Endothelial cell of umbilical vein (primary cell): ENCODE data around the gene GYS1. TPM values are rescaled to one million over a fixed set of nuclear protein-coding genes. Genes with fewer than 3 reads are reported as not detected.

Experiments
- BruUV-seq: library from RNA; stranded (reverse); fragments of 400-500 nt; replicated peaks from 2 replicates; lab custom pipeline; 2021; lab: Mats Ljungman, UMichigan
- CTCF ChIA-PET: fragments of 300-600, 350-600 bp; sonication (Branson Sonifier 250); formaldehyde crosslinking; loops from one replicate; lab custom pipeline; 2021; ENCODE audit warnings: antibody characterized with exemption, inconsistent platforms; lab: Charles Lee
- POLR2A ChIA-PET: fragments of 300-600, 350-600 bp; sonication (Branson Sonifier 250); formaldehyde crosslinking; loops from one replicate; lab custom pipeline; 2021; ENCODE audit warnings: antibody characterized with exemption, inconsistent platforms; lab: Charles Lee
- DNase-seq: peaks from one replicate; pipeline ENCODE4 v3.0.0-alpha.2; 2011; ENCODE audit warnings: low read depth, low spot score
- FAIRE-seq: peaks from 2 replicates; lab custom pipeline; 2011; peaks lifted over from hg19 to GRCh38; lab: Jason Lieb, UNC
- H2AFZ ChIP-seq: 2 replicates; pipeline ENCODE4 v1.6.0; 2012; ENCODE audit warnings: low read depth, low read length, control low read depth, inconsistent platforms
- H3K27ac ChIP-seq: 2 replicates; pipeline ENCODE4 v1.5.1; 2011; ENCODE audit warnings: low read depth, mild to moderate bottlenecking, control low read depth, low read length, moderate library complexity; ENCODE audit not compliant: insufficient read depth
- H3K27me3 ChIP-seq, 2 experiments: 2 replicates each; pipeline versions ENCODE4 v1.6.0 to v1.6.1; 2011; ENCODE audit warnings: low read length in 2 of 2, mixed read lengths in 1 of 2; ENCODE audit not compliant: control insufficient read depth in 2 of 2, insufficient read depth in 2 of 2
- H3K36me3 ChIP-seq, 2 experiments: 2 replicates in 1 of 2; 3 replicates in 1 of 2; pipeline ENCODE4 v1.5.1; 2011; ENCODE audit warnings: low read length in 2 of 2, mild to moderate bottlenecking in 1 of 2, moderate library complexity in 1 of 2; ENCODE audit not compliant: control insufficient read depth in 2 of 2, insufficient read depth in 2 of 2; ENCODE audit errors: extremely low read depth in 1 of 2
- H3K4me1 ChIP-seq: 3 replicates; pipeline ENCODE4 v1.5.1; 2011; ENCODE audit warnings: mild to moderate bottlenecking, low read length; ENCODE audit not compliant: control insufficient read depth, insufficient read depth; ENCODE audit errors: extremely low read depth
- H3K4me2 ChIP-seq: 2 replicates; pipeline ENCODE4 v1.6.1; 2011; ENCODE audit warnings: low read length, control low read depth, mixed read lengths; ENCODE audit not compliant: insufficient read depth
- H3K4me3 ChIP-seq, 3 experiments: fragments of 200-600 bp in 1 of 3; sonication (generic), shearing (Covaris generic) in 1 of 3; replicated peaks in 1 of 3; 2 replicates each; pipeline ENCODE4 v1.5.1; 2011 to 2016; ENCODE audit warnings: control low read depth in 3 of 3, low read length in 3 of 3, mild to moderate bottlenecking in 2 of 3, inconsistent platforms in 1 of 3, low read depth in 1 of 3, moderate library complexity in 1 of 3; ENCODE audit not compliant: insufficient read depth in 1 of 3
- H3K79me2 ChIP-seq: 2 replicates; pipeline ENCODE4 v1.6.0; 2012; ENCODE audit warnings: low read length, inconsistent platforms; ENCODE audit not compliant: control insufficient read depth, insufficient read depth
- H3K9ac ChIP-seq: replicated peaks from 2 replicates; pipeline ENCODE3; 2011; ENCODE audit warnings: low read length, control low read depth; ENCODE audit not compliant: insufficient read depth; ENCODE audit errors: extremely low read depth
- H3K9me1 ChIP-seq: replicated peaks from 3 replicates; pipeline ENCODE4 v1.6.0; 2011; ENCODE audit warnings: mild to moderate bottlenecking, low read length; ENCODE audit not compliant: control insufficient read depth, insufficient read depth; ENCODE audit errors: extremely low read depth
- H3K9me3 ChIP-seq: replicated peaks from 2 replicates; pipeline ENCODE4 v1.5.1; 2012; ENCODE audit warnings: low read length, inconsistent platforms; ENCODE audit not compliant: control insufficient read depth, insufficient read depth
- H4K20me1 ChIP-seq: replicated peaks from 2 replicates; pipeline ENCODE3; 2011; ENCODE audit warnings: mild to moderate bottlenecking, low read length; ENCODE audit not compliant: control insufficient read depth, insufficient read depth; ENCODE audit errors: extremely low read depth
- EZH2 ChIP-seq: IDR thresholded peaks from 2 replicates; pipeline ENCODE4 v1.6.1; 2012; ENCODE audit warnings: borderline replicate concordance, low read depth, mild to moderate bottlenecking, moderate library complexity, low read length, inconsistent platforms; ENCODE audit not compliant: severe bottlenecking
- FOS ChIP-seq: IDR thresholded peaks from 2 replicates; pipeline ENCODE4 v1.6.1; 2011; ENCODE audit warnings: mild to moderate bottlenecking, low read length, moderate library complexity, borderline replicate concordance; ENCODE audit not compliant: insufficient read depth
- GATA2 ChIP-seq: IDR thresholded peaks from 2 replicates; pipeline ENCODE4 v1.7.0; 2011; ENCODE audit warnings: low read depth, mild to moderate bottlenecking, moderate library complexity, mixed read lengths, low read length; ENCODE audit not compliant: insufficient read length, insufficient read depth
- JUN ChIP-seq: IDR thresholded peaks from 2 replicates; pipeline ENCODE4 v1.6.1; 2011; ENCODE audit warnings: borderline replicate concordance, low read depth; ENCODE audit not compliant: insufficient read length, insufficient read depth
- MYC ChIP-seq: IDR thresholded peaks from one replicate; pipeline ENCODE4 v1.6.1; 2011; ENCODE audit warnings: mild to moderate bottlenecking, low read depth, low read length
- POLR2A ChIP-seq: IDR thresholded peaks from 2 replicates; pipeline ENCODE4 v1.6.1; 2012; ENCODE audit warnings: low read depth, mild to moderate bottlenecking, control low read depth, low read length
- POLR2AphosphoS5 ChIP-seq: IDR thresholded peaks from 2 replicates; pipeline ENCODE4 v1.6.1; 2012; ENCODE audit warnings: low read depth, mild to moderate bottlenecking, control low read depth, low read length, moderate library complexity; ENCODE audit not compliant: insufficient read depth
- dilution Hi-C: fragments of 300-500 bp; cut with MboI; formaldehyde crosslinking; loops from one replicate; pipeline ENCODE4 v1.15.0; 2019; ENCODE audit warnings: low sequenced_read_pairs; ENCODE audit not compliant: extremely low pct_ligation_motif_present
- intact Hi-C: fragments of 100-400 bp; cut with micrococcal nuclease; formaldehyde crosslinking; loops from one replicate; pipeline ENCODE4 v1.10.0; 2022
- polyA plus RNA-seq, 4 experiments: library from polyadenylated mRNA; depleted of rRNA in 3 of 4; stranded (reverse) in 3 of 4; unstranded in 1 of 4; fragments of >200 nt; gene quantifications; 2 replicates each; pipeline versions ENCODE4 v1.2.1 to v1.2.3, GENCODE V29; 2011 to 2012; ENCODE audit warnings: missing spikeins in 1 of 4
- total RNA-seq: library from RNA; stranded (reverse); gene quantifications from 2 replicates; pipeline ENCODE4 v1.2.3, GENCODE V29; 2021
- TF ChIP-seq, protein P1 (sequence below): IDR thresholded peaks from 2 replicates; pipeline ENCODE4 v1.6.1; 2011; ENCODE audit not compliant: insufficient read depth, insufficient read length
- TF ChIP-seq, protein P2 (sequence below), 2 donors: IDR thresholded peaks; 1 replicate in 1 of 2; 2 replicates in 1 of 2; pipeline ENCODE4 v1.5.1; 2011; ENCODE audit warnings: low read length in 2 of 2, mild to moderate bottlenecking in 2 of 2, moderate library complexity in 2 of 2, control low read depth in 1 of 2, inconsistent platforms in 1 of 2, low read depth in 1 of 2; ENCODE audit not compliant: insufficient read depth in 1 of 2; ENCODE audit errors: extremely low read depth in 1 of 2

GYS1 gene
- total and polyA plus RNA-seq, 2 donors (not counting 3 experiments of a cell fraction or from before 2014, with no cell fraction given) = 39.0 to 58.9 TPM

DNA sequence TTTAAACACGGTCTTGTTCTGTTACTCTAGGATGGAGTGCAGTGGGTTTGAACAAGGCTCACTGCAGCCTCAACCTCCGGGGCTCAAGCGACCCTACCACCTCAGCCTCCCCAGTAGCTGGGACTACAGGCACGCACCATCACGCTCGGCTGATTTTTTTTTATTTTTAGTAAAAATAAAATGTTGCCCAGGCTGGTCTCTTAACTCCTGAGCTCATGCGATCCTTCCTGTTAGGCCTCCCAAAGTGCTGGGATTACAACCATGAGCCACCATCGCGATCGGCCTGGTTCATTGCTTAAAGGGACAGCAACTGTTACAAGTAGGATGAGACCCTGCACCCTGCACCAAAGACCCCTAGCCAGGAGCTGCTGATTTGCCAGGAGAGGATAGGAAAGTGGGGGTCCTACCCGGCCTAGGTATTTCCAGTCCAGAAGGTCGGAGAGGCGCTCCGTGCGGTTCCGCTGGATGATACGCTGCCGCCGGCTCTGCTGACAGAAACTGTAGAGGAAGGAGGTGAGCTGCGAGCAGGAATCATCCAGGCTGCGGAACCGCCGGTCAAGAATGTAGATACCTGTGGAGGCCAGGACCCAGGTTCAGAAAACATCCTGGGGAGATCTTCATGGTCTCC is 22.9 kb downstream of the GYS1 start:
- BruUV-seq = no TSS peak
- no peaks in the 10 kb centered on the region for H3K9me3 ChIP-seq
- TF ChIP-seq POLR2A (no peak), FOS (no peak), EZH2 (no peak), GATA2 (no peak), POLR2AphosphoS5 (no peak), MYC (no peak), JUN (no peak)
- TF ChIP-seq, protein P1, sequence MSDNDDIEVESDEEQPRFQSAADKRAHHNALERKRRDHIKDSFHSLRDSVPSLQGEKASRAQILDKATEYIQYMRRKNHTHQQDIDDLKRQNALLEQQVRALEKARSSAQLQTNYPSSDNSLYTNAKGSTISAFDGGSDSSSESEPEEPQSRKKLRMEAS = no peak
- TF ChIP-seq, protein P2, sequence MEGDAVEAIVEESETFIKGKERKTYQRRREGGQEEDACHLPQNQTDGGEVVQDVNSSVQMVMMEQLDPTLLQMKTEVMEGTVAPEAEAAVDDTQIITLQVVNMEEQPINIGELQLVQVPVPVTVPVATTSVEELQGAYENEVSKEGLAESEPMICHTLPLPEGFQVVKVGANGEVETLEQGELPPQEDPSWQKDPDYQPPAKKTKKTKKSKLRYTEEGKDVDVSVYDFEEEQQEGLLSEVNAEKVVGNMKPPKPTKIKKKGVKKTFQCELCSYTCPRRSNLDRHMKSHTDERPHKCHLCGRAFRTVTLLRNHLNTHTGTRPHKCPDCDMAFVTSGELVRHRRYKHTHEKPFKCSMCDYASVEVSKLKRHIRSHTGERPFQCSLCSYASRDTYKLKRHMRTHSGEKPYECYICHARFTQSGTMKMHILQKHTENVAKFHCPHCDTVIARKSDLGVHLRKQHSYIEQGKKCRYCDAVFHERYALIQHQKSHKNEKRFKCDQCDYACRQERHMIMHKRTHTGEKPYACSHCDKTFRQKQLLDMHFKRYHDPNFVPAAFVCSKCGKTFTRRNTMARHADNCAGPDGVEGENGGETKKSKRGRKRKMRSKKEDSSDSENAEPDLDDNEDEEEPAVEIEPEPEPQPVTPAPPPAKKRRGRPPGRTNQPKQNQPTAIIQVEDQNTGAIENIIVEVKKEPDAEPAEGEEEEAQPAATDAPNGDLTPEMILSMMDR (IDR thresholded peaks at IDR 0.05; ENCODE audit: extremely low read depth in 1 of 2, insufficient read depth in 1 of 2, low read depth in 1 of 2, low read length in 2 of 2) = no peak
- DNase-seq = no peak
- H3K9me1 ChIP-seq = no peaks in the 10 kb centered on the region
- peaks cover 5 to 18% of the 10 kb centered on the region in 2 experiments for H3K36me3 ChIP-seq
- intact Hi-C loops = loop anchor here (5.0 kb wide), 1 partner anchor 333 kb away; the partner anchor contains the start of gene DBP
- H2AFZ ChIP-seq = no peak overlapping the region
- H3K27ac ChIP-seq = no peak overlapping the region
- H3K4me1 ChIP-seq = no peaks in the 10 kb centered on the region
- dilution Hi-C loops = no loop called here
- no peak overlapping the region for H3K4me3 ChIP-seq
- CTCF ChIA-PET = interaction anchor here (0.6 to 3.8 kb wide), 56 partner anchors 8 to 340 kb away, joined by 3 to 133 read pairs (median 6); partner anchors contain the start of genes BAX, BCAT2, CA11 and DHDH
- H4K20me1 ChIP-seq = peaks cover 3% of the 10 kb centered on the region
- no peak overlapping the region for H3K4me2 ChIP-seq
- peaks cover 15% of the 10 kb centered on the region for H3K79me2 ChIP-seq
- H3K9ac ChIP-seq = no peak overlapping the region
- POLR2A ChIA-PET = interaction anchor here (0.5 to 1.6 kb wide), 5 partner anchors 11 to 370 kb away, joined by 3 to 6 read pairs (median 3); partner anchors contain the start of gene PPP1R15A
- no peak for FAIRE-seq
- H3K27me3 ChIP-seq = no peaks in the 10 kb centered on the region
